NCI-H82 treated with DMSO at 0.1 percent for 48 hours (cell line): ENCODE measurements around the gene TMEM218.

ENCODE experiments used
- DNase-seq: peaks from one replicate; lab custom pipeline; 2025; ENCODE audit not compliant: unreplicated experiment; lab: John Stamatoyannopoulos, UW

The TMEM218 gene

DNA sequence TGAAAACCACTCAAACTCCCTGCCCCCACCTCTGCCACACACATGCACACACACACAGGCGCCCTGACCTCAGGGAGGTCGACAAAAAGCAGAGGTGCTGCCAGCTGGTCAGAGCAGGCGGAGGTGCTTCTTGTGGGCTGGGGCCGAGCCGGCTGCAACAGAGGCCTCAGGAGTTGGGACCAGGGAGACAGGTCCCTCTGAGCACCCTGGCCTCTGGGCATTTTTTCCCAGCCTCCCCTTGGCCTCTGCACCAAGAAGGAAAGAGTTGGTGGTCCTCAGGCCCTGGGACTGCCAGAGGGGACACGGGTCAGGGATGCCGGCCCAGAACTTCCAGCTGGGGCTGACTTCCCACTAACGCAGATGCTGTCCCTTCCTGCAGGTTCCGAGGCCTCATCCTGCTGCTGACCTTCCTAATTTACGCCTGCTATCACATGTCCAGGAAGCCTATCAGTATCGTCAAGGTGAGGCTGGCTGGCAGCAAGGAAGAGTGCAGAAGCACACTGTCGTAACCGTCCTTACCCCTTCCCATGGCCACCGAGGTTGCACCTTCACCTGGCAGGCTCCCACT, 35.0 kb downstream of the TMEM218 start:
- DNase-seq, result no peak

DNA sequence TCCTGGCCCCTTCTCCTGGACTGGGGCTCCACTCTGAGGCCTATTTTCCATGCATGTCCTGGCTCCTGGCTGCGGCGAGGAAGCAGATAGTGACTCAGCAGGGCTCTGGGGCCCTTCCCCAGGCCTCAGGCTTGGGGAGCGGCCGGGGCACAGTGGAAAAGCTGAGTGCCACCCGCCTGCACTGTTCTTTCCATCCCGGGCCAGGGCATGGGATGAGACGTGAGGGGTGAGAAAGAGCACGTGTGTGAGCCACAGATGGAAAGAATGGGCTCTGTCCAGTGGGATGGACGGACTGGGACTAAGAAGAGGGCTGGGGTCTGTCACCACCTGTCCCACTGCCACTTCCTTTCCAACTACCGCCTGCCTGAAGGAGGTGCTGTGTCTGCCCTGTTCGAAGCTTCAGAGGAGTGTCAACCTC, 35.5 kb downstream of the TMEM218 start:
- DNase-seq, result no peak

- DNase-seq, result no peak
Measured at GRCh38 chr11:125075242-125075625, 36.2 kb downstream of the TMEM218 start.

GRCh38 chr11:125074511-125075241, 36.8 kb downstream of the TMEM218 start:
- DNase-seq, result no peak

DNA sequence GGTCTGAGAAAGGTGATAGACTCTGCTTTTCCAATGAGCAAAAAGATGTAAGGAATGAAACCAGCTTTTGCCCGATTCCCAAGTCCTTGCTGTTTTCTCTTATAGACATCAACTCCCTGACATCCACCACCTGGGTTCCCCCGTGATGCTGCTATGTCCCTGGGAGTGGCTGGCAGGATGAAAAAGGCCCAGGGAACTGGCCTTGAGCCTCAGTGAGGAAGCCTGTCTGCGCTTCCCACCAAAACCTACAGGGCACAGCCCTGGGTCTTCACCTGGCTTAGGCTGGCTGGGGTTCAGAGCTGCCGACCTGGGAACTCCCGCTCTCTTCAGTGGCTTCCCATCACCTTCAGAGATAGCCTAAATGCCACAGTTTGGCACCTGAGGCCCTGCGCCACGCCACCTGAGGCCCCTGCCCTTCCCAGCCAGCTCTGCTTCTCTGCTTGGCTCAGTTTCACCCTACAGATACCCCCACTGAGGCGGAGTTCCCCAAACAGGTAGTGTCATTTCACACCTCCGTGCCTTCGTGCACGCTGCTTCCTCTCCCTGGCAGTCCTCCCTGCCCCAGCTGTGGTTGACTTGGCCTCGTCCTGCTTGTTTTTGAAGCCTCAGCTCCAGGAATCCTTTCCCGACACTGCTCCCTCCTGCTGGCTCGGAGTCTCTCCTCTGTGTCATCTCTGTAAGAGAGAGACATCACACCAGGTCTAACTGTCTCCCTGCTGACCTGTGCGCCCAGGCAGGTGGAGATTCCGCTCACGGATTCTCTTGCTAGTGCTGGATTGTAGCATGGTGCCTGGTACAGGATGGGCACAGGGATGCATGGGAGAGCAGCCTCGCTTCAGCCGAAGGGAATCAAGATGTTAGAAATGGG, 37.6 kb downstream of the TMEM218 start:
- DNase-seq, result no peak

- DNase-seq, result no peak
Measured at GRCh38 chr11:125072961-125073590, 38.4 kb downstream of the TMEM218 start.

GRCh38 chr11:125072218-125072960, 39.0 kb downstream of the TMEM218 start:
- no peak for DNase-seq

GRCh38 chr11:125071846-125072217, 39.6 kb downstream of the TMEM218 start:
- no peak for DNase-seq

GRCh38 chr11:125071435-125071834, 40.0 kb downstream of the TMEM218 start:
- no peak for DNase-seq

GRCh38 chr11:125070699-125071254, 40.6 kb downstream of the TMEM218 start:
- no peak for DNase-seq

GRCh38 chr11:125069796-125070195, 41.6 kb downstream of the TMEM218 start:
- DNase-seq, result no peak

DNA sequence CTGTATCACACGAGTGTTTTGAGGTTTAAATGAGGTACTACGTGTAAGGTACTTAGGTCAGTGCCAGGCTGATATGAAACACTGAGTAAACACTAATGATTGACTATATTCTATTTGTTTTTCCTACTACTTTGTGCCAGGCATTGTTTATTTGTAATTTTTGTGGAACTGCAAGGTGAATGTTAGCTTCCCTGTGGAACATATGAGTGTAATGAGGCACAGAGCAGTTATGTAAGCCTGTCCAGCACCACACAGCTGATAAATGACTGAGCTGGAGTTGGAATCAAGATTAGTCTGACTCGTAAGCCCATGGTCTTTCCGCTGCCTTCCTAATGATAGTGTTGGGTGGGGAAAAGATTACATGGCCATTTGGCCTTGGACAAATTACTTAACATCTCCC, 42.4 kb downstream of the TMEM218 start:
- DNase-seq, result no peak

- no peak for DNase-seq
Measured at GRCh38 chr11:125068368-125068767, 43.1 kb downstream of the TMEM218 start.

DNA sequence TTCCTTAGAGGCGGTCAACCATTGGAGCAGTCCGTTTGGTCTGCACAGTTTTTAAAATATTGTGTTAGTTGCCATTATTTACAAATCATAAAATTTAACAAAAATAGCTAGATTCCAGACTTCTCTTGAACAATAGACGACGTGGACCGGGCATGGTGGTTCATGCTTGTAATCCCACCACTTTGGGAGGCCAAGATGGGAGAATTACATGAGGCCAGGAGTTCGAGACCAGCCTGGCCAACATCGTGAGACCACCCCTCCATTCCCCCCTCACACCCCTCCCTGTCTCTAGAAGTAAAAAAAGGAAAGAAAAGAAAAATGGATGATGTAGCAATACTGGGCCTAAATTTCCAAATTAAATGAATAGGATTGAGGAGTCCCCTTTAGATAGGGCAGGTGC, 47.4 kb downstream of the TMEM218 start:
- DNase-seq, result no peak

GRCh38 chr11:125063429-125064043, 47.9 kb downstream of the TMEM218 start:
- no peak for DNase-seq

DNA sequence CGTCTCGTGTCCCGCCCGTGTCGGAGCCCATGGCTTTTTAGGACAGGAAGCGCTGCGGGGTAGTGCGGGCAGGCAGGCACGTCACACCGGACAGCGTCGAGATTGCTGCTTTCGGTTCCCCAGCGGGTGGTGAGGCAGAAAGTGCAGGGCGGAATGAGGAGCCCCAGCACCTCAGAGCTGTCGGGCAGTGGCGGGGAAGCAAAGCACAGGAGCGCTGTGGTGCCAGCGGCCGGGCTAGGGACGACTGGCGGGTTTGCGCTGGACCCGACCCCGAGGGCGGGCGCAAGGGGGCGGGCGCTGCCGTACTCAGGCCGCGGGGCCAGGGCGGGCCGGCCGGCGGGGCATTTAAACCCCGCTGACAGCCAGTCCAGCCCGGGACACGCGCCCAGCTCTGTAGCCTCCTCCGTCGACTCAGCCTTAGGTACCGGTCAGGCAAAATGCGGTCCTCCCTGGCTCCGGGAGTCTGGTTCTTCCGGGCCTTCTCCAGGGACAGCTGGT, 48.4 kb downstream of the TMEM218 start, which contains the start of gene SLC37A2:
TSS of gene SLC37A2 (plus strand) at position 375 of the 498 bp plus-strand sequence. CDS start at position 438, 63 bp downstream.
- no peak for DNase-seq

DNA sequence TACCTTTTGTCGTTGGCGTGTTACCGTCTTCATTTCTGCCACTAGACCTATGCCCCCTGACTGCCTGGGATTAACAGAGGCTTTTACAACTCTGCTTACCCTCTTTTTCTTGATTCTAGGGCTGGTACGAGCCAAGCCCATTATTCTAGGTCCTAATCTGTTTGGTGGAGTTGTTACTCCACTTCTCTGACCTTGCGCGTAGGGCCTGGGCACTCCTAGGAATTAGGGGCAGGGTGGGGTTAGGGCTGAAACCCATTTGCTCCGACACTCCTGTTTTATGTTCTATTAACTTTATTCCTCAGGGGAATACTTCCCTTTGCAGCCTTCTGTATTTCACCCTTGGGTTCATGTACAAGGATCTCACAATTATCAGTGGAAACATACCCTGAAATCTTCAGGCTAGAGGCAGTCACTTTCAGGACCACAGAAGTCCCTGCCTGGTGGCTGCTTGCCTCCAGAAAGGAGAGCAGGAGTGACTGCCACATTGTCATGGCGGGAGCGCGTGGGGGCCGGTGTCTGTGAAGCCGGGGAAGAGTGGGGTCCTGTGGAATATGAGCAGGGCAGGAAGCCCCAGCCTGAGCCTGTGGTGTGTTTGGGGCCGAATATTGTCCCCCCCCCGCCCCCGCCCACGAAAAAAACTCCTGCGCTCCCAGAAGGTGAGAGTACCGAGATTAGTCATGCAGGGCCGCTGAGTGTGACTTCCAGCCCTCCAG, 49.1 kb downstream of the TMEM218 start:
- DNase-seq, result no peak

DNA sequence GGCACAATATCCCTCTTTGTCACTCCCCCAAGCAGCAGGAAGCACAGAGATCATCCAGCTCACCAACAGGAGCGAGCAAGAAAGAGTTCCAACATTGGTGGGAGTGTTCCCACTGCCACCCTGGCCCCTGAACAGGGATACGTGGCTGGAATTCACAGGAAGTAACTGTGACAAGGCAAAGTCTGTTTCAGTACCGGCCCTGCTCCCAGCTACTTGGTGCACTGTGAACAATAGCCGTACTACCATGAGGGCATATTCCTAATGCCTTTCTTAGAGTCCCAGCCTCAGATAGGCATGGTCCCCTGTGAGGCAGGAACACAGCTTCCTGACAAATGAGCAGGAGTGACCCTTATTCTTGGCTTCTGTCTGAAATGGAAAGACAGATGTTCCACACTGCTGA, 50.1 kb downstream of the TMEM218 start:
- DNase-seq, result no peak

GRCh38 chr11:125057693-125058016, 53.8 kb downstream of the TMEM218 start:
- no peak for DNase-seq
